HG02970 (cell line): ENCODE measurements around the gene KCNJ6.
"Not testable (repeated sequence)": the region's sequence is repeated elsewhere in the genome, so short reads cannot be mapped to it uniquely, and the experiment has no call there.

Source experiments
- ATAC-seq: cut with Tn5 transposase; IDR thresholded peaks from one replicate; pipeline ENCODE4 v1.9.1; 2021; ENCODE audit warnings: mild to moderate bottlenecking, moderate library complexity, moderate number of reproducible peaks; ENCODE audit not compliant: unreplicated experiment, low FRiP score

The KCNJ6 gene

GRCh38 chr21:37916310-37917051 lies at the start of gene KCNJ6:
Gene KCNJ6 (minus strand): TSS chr21:37916457. CDS start chr21:37840682, 75,775 bp downstream.
- no peak for ATAC-seq

- no peak for ATAC-seq
Measured at GRCh38 chr21:37965088-37965805, 49.0 kb upstream of the KCNJ6 start.

GRCh38 chr21:37958537-37958936 lies 42.3 kb upstream of the KCNJ6 start:
- ATAC-seq: no peak

GRCh38 chr21:37956772-37957171 lies 40.5 kb upstream of the KCNJ6 start:
- no peak for ATAC-seq

- no peak for ATAC-seq
Measured at GRCh38 chr21:37945036-37945435, 28.8 kb upstream of the KCNJ6 start.

GRCh38 chr21:37944496-37944895 lies 28.2 kb upstream of the KCNJ6 start:
- no peak for ATAC-seq

- no peak for ATAC-seq
Measured at GRCh38 chr21:37940691-37941090, 24.4 kb upstream of the KCNJ6 start.

- ATAC-seq: no peak
Measured at GRCh38 chr21:37939838-37940237, 23.6 kb upstream of the KCNJ6 start.

GRCh38 chr21:37939251-37939650 lies 23.0 kb upstream of the KCNJ6 start:
- ATAC-seq: no peak

GRCh38 chr21:37937668-37938067 lies 21.4 kb upstream of the KCNJ6 start:
- ATAC-seq: no peak

GRCh38 chr21:37936010-37936785 lies 19.9 kb upstream of the KCNJ6 start:
- ATAC-seq: no peak

- no peak for ATAC-seq
Measured at GRCh38 chr21:37932936-37933335, 16.7 kb upstream of the KCNJ6 start.

GRCh38 chr21:37927711-37928110 lies 11.5 kb upstream of the KCNJ6 start:
- no peak for ATAC-seq

- ATAC-seq: no peak
Measured at GRCh38 chr21:37921091-37921490, 4.8 kb upstream of the KCNJ6 start.

- ATAC-seq: not testable (repeated sequence)
Measured at GRCh38 chr21:37920302-37920701, 4.0 kb upstream of the KCNJ6 start.

- ATAC-seq: no peak
Measured at GRCh38 chr21:37917612-37918011, 1.4 kb upstream of the KCNJ6 start.

GRCh38 chr21:37915941-37916309 lies 332 bp downstream of the KCNJ6 start:
- ATAC-seq: no peak

- ATAC-seq: no peak
Measured at GRCh38 chr21:37915497-37915911, 753 bp downstream of the KCNJ6 start.

- no peak for ATAC-seq
Measured at GRCh38 chr21:37912616-37913015, 3.6 kb downstream of the KCNJ6 start.

GRCh38 chr21:37909936-37910335 lies 6.3 kb downstream of the KCNJ6 start:
- no peak for ATAC-seq

- no peak for ATAC-seq
Measured at GRCh38 chr21:37908691-37909090, 7.6 kb downstream of the KCNJ6 start.
